GM21786 (cell line): ENCODE measurements around the gene OSBPL9.
"Not testable (repeated sequence)": the region's sequence is repeated elsewhere in the genome, so short reads cannot be mapped to it uniquely, and the experiment has no call there.

Experiments
- ATAC-seq: cut with Tn5 transposase; IDR thresholded peaks from one replicate; pipeline ENCODE4 v1.9.1; 2021; ENCODE audit not compliant: unreplicated experiment

Gene OSBPL9

DNA sequence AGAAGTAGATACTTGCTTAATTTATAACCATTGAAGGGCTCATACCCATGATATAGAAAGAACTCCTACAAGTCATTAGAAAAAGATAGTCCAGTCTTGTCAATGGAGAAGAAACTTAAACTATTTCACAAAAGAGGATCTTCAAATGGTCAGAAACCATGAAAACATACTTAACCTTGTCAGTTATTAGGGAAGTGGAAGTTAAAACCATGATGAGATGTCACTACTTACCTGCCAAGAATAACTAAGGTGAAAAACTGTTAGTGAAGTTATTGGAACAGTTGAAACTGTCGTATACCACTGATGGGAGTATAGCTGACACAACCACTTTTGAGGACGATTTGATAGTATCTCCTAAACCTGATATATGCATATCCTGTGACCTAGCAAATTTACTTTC, 46.8 kb downstream of the OSBPL9 start:
- ATAC-seq = no peak

GRCh38 chr1:51664421-51665240, 47.7 kb downstream of the OSBPL9 start:
- no peak for ATAC-seq

DNA sequence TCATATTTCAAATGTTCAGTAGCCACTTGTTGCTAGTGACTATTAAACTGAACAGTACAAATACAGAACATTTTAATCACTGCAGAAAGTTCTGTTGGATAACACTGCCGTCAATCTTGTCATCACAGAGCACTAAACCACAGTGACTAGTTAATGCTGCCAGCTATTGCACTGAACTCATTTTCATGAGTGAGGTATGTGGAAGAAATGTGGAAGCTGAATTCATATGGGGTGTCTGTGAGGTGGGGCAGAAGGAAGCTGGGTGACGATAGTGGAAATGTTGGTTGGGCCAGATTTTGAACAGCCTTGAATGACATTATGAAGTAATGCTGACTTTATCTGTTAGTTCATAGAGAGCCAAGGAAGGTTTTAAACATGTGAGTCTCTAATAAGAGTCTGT, 49.6 kb downstream of the OSBPL9 start:
- ATAC-seq = no peak

GRCh38 chr1:51667561-51667960, 50.7 kb downstream of the OSBPL9 start:
- no peak for ATAC-seq

DNA sequence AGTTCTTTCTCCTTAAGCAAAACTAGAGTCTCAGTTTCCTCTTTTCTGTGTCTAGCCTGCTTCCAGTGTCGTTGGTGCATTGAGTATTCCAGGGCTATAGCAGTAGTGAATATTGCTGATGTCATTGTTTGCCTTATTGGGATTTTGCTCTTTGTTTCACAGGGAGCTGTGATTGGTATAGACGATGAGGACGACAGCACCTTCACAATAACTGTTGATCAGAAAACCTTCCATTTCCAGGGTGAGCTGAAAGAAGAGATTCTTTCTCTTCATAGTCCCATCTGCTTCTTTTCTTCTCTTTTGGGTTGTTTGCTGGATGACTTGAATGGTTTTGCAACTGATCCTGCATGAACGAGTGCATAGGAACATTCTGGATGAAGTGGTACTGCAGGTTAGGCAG, 52.4 kb downstream of the OSBPL9 start:
- no peak for ATAC-seq

DNA sequence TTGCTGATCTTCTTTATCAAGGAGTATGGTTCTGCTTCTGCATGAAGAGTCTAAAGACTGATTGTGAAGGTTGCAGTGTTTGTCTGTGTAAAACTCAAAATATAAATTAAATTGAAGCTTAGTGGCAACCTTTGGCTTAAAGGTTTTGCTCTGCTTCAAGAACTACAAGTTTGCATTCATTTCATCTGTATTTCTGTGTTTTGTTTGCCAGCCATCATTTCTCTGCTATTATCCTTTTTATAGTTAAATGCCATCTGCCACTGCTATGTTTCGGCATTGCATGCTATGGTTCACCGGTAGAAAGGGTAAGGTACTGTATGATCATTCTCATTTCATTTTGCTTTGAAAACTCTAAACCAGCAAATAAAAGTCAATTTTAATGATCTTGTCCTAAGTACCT, 52.9 kb downstream of the OSBPL9 start:
- ATAC-seq = no peak

DNA sequence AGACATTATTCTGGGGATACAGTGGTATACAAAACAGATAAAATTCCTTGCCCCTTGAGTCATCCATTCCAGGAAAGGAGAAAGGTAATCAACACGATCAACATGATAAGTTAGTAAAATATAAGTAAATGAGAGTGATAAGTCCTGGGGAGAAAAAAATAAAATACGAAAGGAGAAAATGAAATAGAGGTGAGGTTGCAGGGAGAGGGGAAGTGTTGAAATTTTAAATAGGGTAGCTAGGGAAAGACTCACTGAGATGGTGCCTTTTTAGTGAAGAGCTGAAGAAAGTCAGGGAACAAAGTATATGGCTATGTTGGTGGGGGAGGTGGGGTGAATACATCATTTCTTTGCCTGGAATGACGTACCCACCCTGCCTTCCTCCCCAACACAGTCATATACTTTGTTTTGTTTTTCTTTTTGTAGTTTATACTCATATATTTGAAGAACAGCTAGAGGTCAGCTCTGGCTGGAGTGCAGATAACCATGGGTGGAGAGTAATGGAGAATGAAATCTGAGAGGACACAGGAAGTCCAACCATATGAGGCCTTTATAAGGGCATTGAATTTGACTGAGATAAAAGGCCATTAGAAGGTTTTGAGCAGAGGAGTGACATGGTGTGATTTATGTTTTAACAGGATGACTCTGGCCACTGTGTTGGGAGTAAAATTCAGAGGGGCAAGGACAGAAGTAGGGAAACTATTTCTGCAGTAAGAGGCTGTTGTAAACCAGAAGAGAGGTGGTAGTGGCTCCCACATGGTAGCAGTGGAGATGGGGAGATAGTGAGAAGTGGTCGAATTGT, 54.8 kb downstream of the OSBPL9 start:
- ATAC-seq = no peak

- ATAC-seq = no peak
Measured at GRCh38 chr1:51673279-51673678, 56.4 kb downstream of the OSBPL9 start.

- no peak for ATAC-seq
Measured at GRCh38 chr1:51675177-51675780, 58.4 kb downstream of the OSBPL9 start.

DNA sequence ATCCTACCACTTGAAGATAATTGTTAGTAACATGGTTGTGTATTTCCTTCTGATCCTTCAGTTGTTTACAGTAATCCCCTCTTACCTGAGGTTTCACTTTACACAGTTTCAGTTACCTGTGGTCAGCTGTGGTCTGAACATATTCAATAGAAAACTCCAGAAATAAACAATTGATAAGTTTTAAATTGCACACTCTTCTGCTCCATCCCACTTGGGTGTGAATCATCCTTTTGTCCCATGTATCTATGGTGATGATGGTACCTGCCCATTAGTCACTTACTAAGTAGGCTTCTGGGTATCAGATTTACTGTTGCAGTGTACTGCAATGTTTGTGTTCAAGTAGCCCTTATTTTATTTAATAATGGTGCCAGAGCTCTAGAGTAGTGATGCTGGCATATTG, 62.5 kb downstream of the OSBPL9 start:
- no peak for ATAC-seq

- no peak for ATAC-seq
Measured at GRCh38 chr1:51684776-51685175, 67.9 kb downstream of the OSBPL9 start.

DNA sequence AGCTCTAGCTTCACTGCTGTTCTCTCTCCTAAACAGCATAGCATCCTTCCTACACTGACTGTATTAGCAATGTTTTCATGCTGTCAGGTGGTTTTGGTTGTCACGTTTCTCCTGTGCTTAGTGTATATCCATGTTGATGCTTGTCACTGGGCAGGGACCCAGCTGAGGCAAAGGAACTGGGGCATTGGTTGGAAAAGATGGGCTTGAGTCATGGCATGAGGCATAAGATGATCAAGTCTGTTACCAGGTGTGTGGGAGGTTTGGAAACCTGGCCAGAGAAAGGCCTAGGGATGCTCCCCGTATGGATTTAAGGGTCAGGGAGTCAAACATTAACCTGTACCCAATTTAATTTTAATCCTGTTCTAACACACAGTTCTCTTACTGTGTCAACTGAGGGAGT, 69.6 kb downstream of the OSBPL9 start:
- ATAC-seq = no peak

- ATAC-seq = no peak
Measured at GRCh38 chr1:51689075-51689440, 72.2 kb downstream of the OSBPL9 start.

GRCh38 chr1:51689643-51690042, 72.8 kb downstream of the OSBPL9 start:
- no peak for ATAC-seq

GRCh38 chr1:51690285-51690961, 73.5 kb downstream of the OSBPL9 start:
- no peak for ATAC-seq

DNA sequence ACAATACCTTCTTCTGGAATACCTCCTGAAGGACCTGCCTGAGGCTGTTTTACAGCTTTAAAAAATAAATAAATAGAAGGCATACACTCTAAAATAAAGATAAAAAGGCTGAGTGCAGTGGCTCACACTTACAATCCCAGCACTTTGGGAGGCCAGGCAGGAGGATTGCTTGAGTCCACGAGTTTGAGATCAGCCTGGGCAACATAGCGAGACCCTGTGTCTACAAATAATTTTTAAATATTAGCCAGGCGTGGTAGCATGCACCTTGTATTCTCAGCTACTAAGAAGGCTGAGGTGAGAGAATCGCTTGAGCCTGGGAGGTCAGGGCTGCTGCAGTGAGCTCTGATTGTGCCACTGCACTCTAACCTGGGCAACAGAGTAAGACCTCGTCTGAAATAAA, 75.0 kb downstream of the OSBPL9 start:
- no peak for ATAC-seq

DNA sequence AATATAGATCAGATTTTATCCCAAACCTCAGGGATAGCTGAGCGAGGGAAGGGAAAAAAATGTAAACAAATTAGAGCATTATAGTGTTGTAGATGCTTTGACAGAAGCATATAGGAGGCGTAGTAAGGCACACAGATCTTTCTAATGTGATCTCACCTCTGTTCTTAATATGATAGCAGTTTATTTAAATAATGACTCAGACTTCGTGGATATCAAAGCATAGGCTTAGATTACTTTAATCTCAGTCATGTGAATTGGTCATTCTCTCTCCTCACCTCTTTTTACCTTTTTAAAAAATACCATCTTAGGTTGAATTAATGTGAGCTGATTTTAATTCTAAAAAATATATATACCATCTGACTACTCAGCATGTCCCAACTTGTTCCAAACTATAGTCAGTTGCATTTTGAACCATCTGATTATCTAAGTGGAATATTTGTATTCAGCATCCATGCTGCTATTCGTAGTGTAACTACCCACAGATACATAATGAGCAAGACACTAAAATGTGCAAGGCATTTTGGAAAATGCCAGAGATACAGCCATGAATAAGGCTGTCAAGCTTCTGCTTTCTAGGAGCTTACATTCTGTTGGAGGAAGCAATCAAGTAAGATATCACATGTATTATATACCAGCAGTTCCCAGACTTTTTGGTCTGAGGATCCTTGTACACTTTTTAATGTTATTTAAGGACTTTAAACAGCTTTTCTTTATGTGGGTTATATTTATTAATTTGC, 76.7 kb downstream of the OSBPL9 start:
- no peak for ATAC-seq

GRCh38 chr1:51697166-51697565, 80.3 kb downstream of the OSBPL9 start:
- no peak for ATAC-seq

GRCh38 chr1:51699391-51699790, 82.5 kb downstream of the OSBPL9 start:
- ATAC-seq = no peak

- not testable (repeated sequence) for ATAC-seq
Measured at GRCh38 chr1:51701782-51702181, 84.9 kb downstream of the OSBPL9 start.

DNA sequence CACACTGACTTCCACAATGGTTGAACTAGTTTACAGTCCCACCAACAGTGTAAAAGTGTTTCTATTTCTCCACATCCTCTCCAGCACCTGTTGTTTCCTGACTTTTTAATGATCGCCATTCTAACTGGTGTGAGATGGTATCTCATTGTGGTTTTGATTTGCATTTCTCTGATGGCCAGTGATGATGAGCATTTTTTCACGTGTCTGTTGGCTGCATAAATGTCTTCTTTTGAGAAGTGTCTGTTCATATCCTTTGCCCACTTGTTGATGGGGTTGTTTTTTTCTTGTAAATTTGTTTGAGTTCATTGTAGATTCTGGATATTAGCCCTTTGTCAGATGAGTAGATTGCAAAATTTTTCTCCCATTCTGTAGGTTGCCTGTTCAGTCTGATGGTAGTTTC, 85.3 kb downstream of the OSBPL9 start:
- not testable (repeated sequence) for ATAC-seq
